A549 (cell line): ENCODE measurements around the gene PLD6.

Experiments used
- BHLHE40 ChIP-seq: IDR thresholded peaks from 2 replicates; pipeline ENCODE4 v1.6.1; 2012; ENCODE audit warnings: low read depth, low read length, inconsistent platforms
- CEBPB ChIP-seq, 2 experiments: fragments of >200 bp in 1 of 2; sonication (Bioruptor Twin) in 1 of 2; formaldehyde crosslinking in 1 of 2; IDR thresholded peaks; 2 replicates each; pipeline ENCODE4 v1.6.1; 2012 to 2016
- EHMT2 ChIP-seq: fragments of 200-600 bp; sonication (generic); IDR thresholded peaks from 2 replicates; pipeline ENCODE4 v1.6.1; 2016; ENCODE audit warnings: antibody characterized with exemption, low read depth, mild to moderate bottlenecking, moderate library complexity
- EP300 ChIP-seq, 2 experiments: fragments of >200 bp; sonication (Bioruptor Twin); formaldehyde crosslinking; IDR thresholded peaks; 2 replicates in 1 of 2; 3 replicates in 1 of 2; pipeline ENCODE4 v1.6.1; 2016 to 2017
- POLR2A ChIP-seq: IDR thresholded peaks from 2 replicates; pipeline ENCODE4 v1.6.1; 2012; ENCODE audit warnings: mild to moderate bottlenecking, low read length
- REST ChIP-seq: fragments of 200-600 bp; sonication (generic); IDR thresholded peaks from 2 replicates; pipeline ENCODE4 v1.6.1; 2016; ENCODE audit warnings: antibody characterized with exemption, mild to moderate bottlenecking, moderate library complexity
- TF ChIP-seq, protein P1 (sequence below): fragments of >200 bp; sonication (Bioruptor Twin); formaldehyde crosslinking; IDR thresholded peaks from 3 replicates; pipeline ENCODE4 v1.5.1; 2016

DNA sequence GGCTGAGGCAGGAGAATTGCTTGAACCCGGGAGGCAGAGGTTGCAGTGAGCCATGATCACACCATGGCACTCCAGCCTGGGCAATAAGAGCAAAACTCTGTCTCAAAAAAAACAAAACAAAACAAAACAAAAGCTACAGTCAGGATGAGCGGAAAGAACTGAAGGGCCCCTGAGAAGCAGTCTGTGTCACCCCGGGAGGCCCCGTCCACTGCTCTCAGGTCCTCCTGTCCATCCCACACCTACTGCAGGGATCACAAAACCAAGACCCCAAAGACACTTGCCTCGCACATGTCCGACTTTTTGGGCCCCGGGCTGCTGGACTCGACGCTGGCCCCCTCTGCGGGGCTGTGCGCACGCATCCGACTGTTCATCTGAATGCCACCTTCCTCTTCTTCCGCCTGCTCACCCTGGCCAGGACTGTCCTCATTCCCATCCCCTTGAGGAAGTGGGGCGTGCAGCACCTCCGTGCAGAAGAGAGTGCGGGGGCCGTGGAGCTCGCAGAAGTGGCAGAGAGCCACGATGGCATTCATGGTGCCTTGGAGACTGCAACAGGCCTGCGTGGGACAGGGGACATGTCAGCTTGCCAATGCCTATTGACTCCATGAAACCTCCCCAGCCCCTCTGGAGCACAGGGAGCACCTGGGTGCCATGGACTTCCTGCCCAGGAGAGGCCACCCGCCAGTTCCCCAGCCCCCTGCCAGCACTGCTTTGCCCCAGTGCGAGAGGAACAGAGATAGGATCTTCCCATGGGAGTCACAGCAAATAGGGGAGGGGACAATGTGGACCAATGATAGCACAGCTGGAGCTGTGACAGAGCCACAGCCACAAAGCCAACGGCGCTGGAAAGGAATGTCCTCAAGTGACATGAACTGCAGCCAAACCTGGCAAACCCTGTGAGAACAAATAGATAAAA lies 21.7 kb upstream of the PLD6 start:
- TF ChIP-seq EP300 (IDR thresholded peaks at IDR 0.05) (no peak), REST (no peak), BHLHE40 (no peak), POLR2A (no peak), EHMT2 (no peak), CEBPB (IDR thresholded peaks at IDR 0.05) (no peak)
- TF ChIP-seq, protein P1, sequence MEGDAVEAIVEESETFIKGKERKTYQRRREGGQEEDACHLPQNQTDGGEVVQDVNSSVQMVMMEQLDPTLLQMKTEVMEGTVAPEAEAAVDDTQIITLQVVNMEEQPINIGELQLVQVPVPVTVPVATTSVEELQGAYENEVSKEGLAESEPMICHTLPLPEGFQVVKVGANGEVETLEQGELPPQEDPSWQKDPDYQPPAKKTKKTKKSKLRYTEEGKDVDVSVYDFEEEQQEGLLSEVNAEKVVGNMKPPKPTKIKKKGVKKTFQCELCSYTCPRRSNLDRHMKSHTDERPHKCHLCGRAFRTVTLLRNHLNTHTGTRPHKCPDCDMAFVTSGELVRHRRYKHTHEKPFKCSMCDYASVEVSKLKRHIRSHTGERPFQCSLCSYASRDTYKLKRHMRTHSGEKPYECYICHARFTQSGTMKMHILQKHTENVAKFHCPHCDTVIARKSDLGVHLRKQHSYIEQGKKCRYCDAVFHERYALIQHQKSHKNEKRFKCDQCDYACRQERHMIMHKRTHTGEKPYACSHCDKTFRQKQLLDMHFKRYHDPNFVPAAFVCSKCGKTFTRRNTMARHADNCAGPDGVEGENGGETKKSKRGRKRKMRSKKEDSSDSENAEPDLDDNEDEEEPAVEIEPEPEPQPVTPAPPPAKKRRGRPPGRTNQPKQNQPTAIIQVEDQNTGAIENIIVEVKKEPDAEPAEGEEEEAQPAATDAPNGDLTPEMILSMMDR, result no peak
